Measurements from ENCODE around the gene YAE1. TPM values are rescaled to one million over a fixed set of nuclear protein-coding genes. Genes with fewer than 3 reads are reported as not detected.

YAE1 gene
- total and polyA plus RNA-seq, 2 of the 8 experiments (the other 6 are each of a cell fraction or from before 2014, with no cell fraction given), result 24.1 to 38.0 TPM

- 82% methylated on average over 1 of the region's 1 CpG; no CpG with 5 or more reads in 1 of the 2 experiments for WGBS, 2 experiments (ENCODE audit: extremely low coverage in 1 of 2, insufficient coverage in 1 of 2, insufficient read length in 1 of 2, insufficient replicate concordance in 2 of 2, low coverage in 1 of 2, low lambda C conversion rate in 2 of 2, missing lambda C conversion rate in 1 of 2)
- TF ChIP-seq ATF3 (IDR thresholded peaks at IDR 0.05; ENCODE audit: insufficient read depth, low read depth, low read length), result no peak
- no peak for TF ChIP-seq USF2 (IDR thresholded peaks at IDR 0.05; ENCODE audit: low read length)
- no peak for TF ChIP-seq KDM4A (IDR thresholded peaks at IDR 0.05; ENCODE audit: low read depth, low read length, severe bottlenecking)
- TF ChIP-seq SUZ12 (IDR thresholded peaks at IDR 0.05; ENCODE audit: low read length), result no peak
- no peak for TF ChIP-seq TEAD4 (IDR thresholded peaks at IDR 0.05; ENCODE audit: low read depth, low read length)
- no peak for TF ChIP-seq POU5F1 (IDR thresholded peaks at IDR 0.05; ENCODE audit: low read depth, low read length)
- no peak for TF ChIP-seq MAFK (IDR thresholded peaks at IDR 0.05; ENCODE audit: low read depth, low read length)
- TF ChIP-seq JUND (IDR thresholded peaks at IDR 0.05; ENCODE audit: low read length), result no peak
- no peak for TF ChIP-seq ZNF274 (IDR thresholded peaks at IDR 0.05; ENCODE audit: borderline replicate concordance, extremely low read depth, low read length)
- no peak for TF ChIP-seq TAF7 (optimal IDR thresholded peaks at IDR 0.05; ENCODE audit: borderline replicate concordance, low read depth, low read length)
- no peak for TF ChIP-seq KDM1A (IDR thresholded peaks at IDR 0.05; ENCODE audit: borderline replicate concordance, low read length)
- no peak for TF ChIP-seq EP300 (IDR thresholded peaks at IDR 0.05; ENCODE audit: borderline replicate concordance in 1 of 2, low read depth in 2 of 2, low read length in 2 of 2)
Observed at GRCh38 chr7:39534599-39534998, 31.6 kb upstream of the YAE1 start.

More at GRCh38 chr7:39534599-39534998, 31.6 kb upstream of the YAE1 start:
- H4K20me1 ChIP-seq (replicated peaks in 1 of 2; ENCODE audit: control insufficient read depth in 1 of 2, insufficient read depth in 2 of 2, low read length in 2 of 2), result no peaks in the 10 kb centered on the region
- H3K56ac ChIP-seq (replicated peaks; ENCODE audit: insufficient read length, low read depth, low read length), result no peak overlapping the region
- H2AK5ac ChIP-seq (ENCODE audit: low read depth, low read length), result no peak overlapping the region
- POLR2A ChIA-PET (ENCODE audit: partially characterized antibody), result no interaction called here
- H2BK5ac ChIP-seq (ENCODE audit: low read depth, low read length), result no peak overlapping the region
- DNase-seq (ENCODE audit: low read depth in 1 of 2, low spot score in 2 of 2), result no peak
- no peak overlapping the region for H2BK120ac ChIP-seq (replicated peaks; ENCODE audit: low read depth, low read length)
- no peak overlapping the region for H3K9ac ChIP-seq (replicated peaks in 1 of 4; ENCODE audit: extremely low read depth in 1 of 4, low read depth in 3 of 4, low read length in 3 of 4)
- H3K36me3 ChIP-seq (ENCODE audit: control insufficient read depth in 2 of 4, insufficient read depth in 4 of 4, low read length in 3 of 4), result no peaks in the 10 kb centered on the region
- H3K4me2 ChIP-seq (ENCODE audit: insufficient read depth in 1 of 2, low read depth in 2 of 2, low read length in 2 of 2), result no peak overlapping the region
- H3K4ac ChIP-seq (replicated peaks; ENCODE audit: insufficient read length, low read depth, low read length), result no peak overlapping the region
- H3K79me2 ChIP-seq (ENCODE audit: control insufficient read depth in 1 of 2, insufficient read depth in 2 of 2, low read length in 2 of 2), result no peaks in the 10 kb centered on the region
- H3K27ac ChIP-seq (ENCODE audit: low read depth, low read length), result no peak overlapping the region
- H3K23me2 ChIP-seq (ENCODE audit: low read depth, low read length), result no peaks in the 10 kb centered on the region
- no peak overlapping the region for H4K8ac ChIP-seq (ENCODE audit: extremely low read depth, insufficient read depth, low read length)
- CTCF ChIA-PET (ENCODE audit: partially characterized antibody), result interaction anchor here (0.9 to 1.1 kb wide), 2 partner anchors 10 to 131 kb away, joined by 3 read pairs; no protein-coding TSS in a partner anchor
- H2AFZ ChIP-seq (ENCODE audit: low read length), result no peak overlapping the region
- H2BK20ac ChIP-seq (ENCODE audit: low read length), result no peak overlapping the region
- H3K27me3 ChIP-seq (replicated peaks in 1 of 4; ENCODE audit: control insufficient read depth in 3 of 4, extremely low read depth in 1 of 4, insufficient read depth in 3 of 4, low read length in 3 of 4), result no peaks in the 10 kb centered on the region
- H3K9me3 ChIP-seq (ENCODE audit: insufficient read depth in 2 of 2, low read depth in 1 of 2, low read length in 1 of 2), result no peaks in the 10 kb centered on the region
- peaks cover 2 to 5% (median 3%) of the 10 kb centered on the region in 4 experiments; a peak in 5 of 7 replicates for H3K4me1 ChIP-seq (replicated peaks in 1 of 4; ENCODE audit: control insufficient read depth in 3 of 4, insufficient read depth in 4 of 4, low read length in 3 of 4)
- no peak overlapping the region for H3K23ac ChIP-seq (ENCODE audit: insufficient read length)
- no peak for FAIRE-seq
- no peak overlapping the region for H3K14ac ChIP-seq (ENCODE audit: insufficient read length)
- H2BK15ac ChIP-seq (ENCODE audit: low read length), result no peak overlapping the region
- H4K5ac ChIP-seq (ENCODE audit: insufficient read length, low read depth, low read length), result no peak overlapping the region
- H2BK12ac ChIP-seq (ENCODE audit: low read depth, low read length), result no peak overlapping the region
- H3K79me1 ChIP-seq (ENCODE audit: low read depth, low read length), result no peaks in the 10 kb centered on the region
- no peak overlapping the region for H4K91ac ChIP-seq (replicated peaks; ENCODE audit: insufficient read length, low read length)
- H3K4me3 ChIP-seq (ENCODE audit: extremely low read depth in 1 of 4, insufficient read depth in 2 of 4, low read depth in 3 of 4, low read length in 4 of 4), result no peak overlapping the region
- H3K18ac ChIP-seq (ENCODE audit: extremely low read depth, low read length), result no peak overlapping the region
